ENCODE measurements around the gene ING3. TPM values are rescaled to one million over a fixed set of nuclear protein-coding genes. Genes with fewer than 3 reads are reported as not detected.
"Not testable (repeated sequence)": the region's sequence is repeated elsewhere in the genome, so short reads cannot be mapped to it uniquely, and the experiment has no call there.

Gene ING3
- total and polyA plus RNA-seq, 2 donors (not counting 3 experiments of a cell fraction or from before 2014, with no cell fraction given) = 8.7 to 19.6 TPM

- Histone ChIP-seq H3K79me2 (ENCODE audit: control insufficient read depth, insufficient read depth, low read length) (no peaks in the 10 kb centered on the region), H3K4me2 (ENCODE audit: insufficient read depth, low read length) (no peak overlapping the region), H3K9me1 (replicated peaks; ENCODE audit: control insufficient read depth, extremely low read depth, insufficient read depth, low read length) (no peaks in the 10 kb centered on the region), H3K27ac (ENCODE audit: insufficient read depth, low read depth, low read length) (no peak overlapping the region), H2AFZ (ENCODE audit: low read depth, low read length) (no peak overlapping the region), H3K9ac (replicated peaks; ENCODE audit: extremely low read depth, insufficient read depth, low read length) (no peak overlapping the region), H4K20me1 (replicated peaks; ENCODE audit: control insufficient read depth, extremely low read depth, insufficient read depth, low read length) (no peaks in the 10 kb centered on the region), H3K36me3 (ENCODE audit: control insufficient read depth in 2 of 2, extremely low read depth in 1 of 2, insufficient read depth in 2 of 2, low read length in 2 of 2) (no peaks in the 10 kb centered on the region), H3K27me3 (ENCODE audit: control insufficient read depth in 2 of 2, insufficient read depth in 2 of 2, low read length in 2 of 2) (peaks cover 3 to 10% of the 10 kb centered on the region in 2 experiments), H3K9me3 (replicated peaks; ENCODE audit: control insufficient read depth, insufficient read depth, low read length) (no peaks in the 10 kb centered on the region), H3K4me1 (ENCODE audit: control insufficient read depth, extremely low read depth, insufficient read depth, low read length) (no peaks in the 10 kb centered on the region), H3K4me3 (replicated peaks in 1 of 3; ENCODE audit: insufficient read depth in 1 of 3, low read depth in 1 of 3, low read length in 3 of 3) (no peak overlapping the region)
- POLR2A ChIA-PET = no interaction called here
- no TSS peak for BruUV-seq (replicated peaks)
- dilution Hi-C loops (cut with MboI; ENCODE audit: extremely low pct_ligation_motif_present, low sequenced_read_pairs) = no loop called here
- intact Hi-C loops (cut with micrococcal nuclease) = no loop called here
- FAIRE-seq (no peak), DNase-seq (ENCODE audit: low read depth, low spot score) (no peak)
- CTCF ChIA-PET = no interaction called here
- TF ChIP-seq MYC (IDR thresholded peaks at IDR 0.05; ENCODE audit: low read depth, low read length) = no peak
- TF ChIP-seq MAX (IDR thresholded peaks at IDR 0.05; ENCODE audit: insufficient read depth, insufficient read length) = no peak
- TF ChIP-seq EZH2 (IDR thresholded peaks at IDR 0.05; ENCODE audit: borderline replicate concordance, low read depth, low read length, severe bottlenecking) = no peak
- no peak for TF ChIP-seq FOS (IDR thresholded peaks at IDR 0.05; ENCODE audit: borderline replicate concordance, insufficient read depth, low read length)
- no peak for TF ChIP-seq POLR2AphosphoS5 (IDR thresholded peaks at IDR 0.05; ENCODE audit: insufficient read depth, low read depth, low read length)
- TF ChIP-seq JUN (IDR thresholded peaks at IDR 0.05; ENCODE audit: borderline replicate concordance, insufficient read depth, insufficient read length, low read depth) = no peak
- TF ChIP-seq POLR2A (IDR thresholded peaks at IDR 0.05; ENCODE audit: low read depth, low read length) = no peak
- no peak for TF ChIP-seq CTCF (IDR thresholded peaks at IDR 0.05; ENCODE audit: extremely low read depth in 1 of 2, insufficient read depth in 1 of 2, low read depth in 1 of 2, low read length in 2 of 2)
- no peak for TF ChIP-seq GATA2 (IDR thresholded peaks at IDR 0.05; ENCODE audit: insufficient read depth, insufficient read length, low read depth, low read length)
These were observed 53.6 kb downstream of the ING3 start for GRCh38 chr7:121003986-121004685.

GRCh38 chr7:121005058-121005457, 54.5 kb downstream of the ING3 start:
- CTCF ChIA-PET; DNase-seq (ENCODE audit: low read depth, low spot score); BruUV-seq (replicated peaks); POLR2A ChIA-PET; FAIRE-seq; H3K9me1 ChIP-seq (replicated peaks; ENCODE audit: control insufficient read depth, extremely low read depth, insufficient read depth, low read length); intact Hi-C loops (cut with micrococcal nuclease); H4K20me1 ChIP-seq (replicated peaks; ENCODE audit: control insufficient read depth, extremely low read depth, insufficient read depth, low read length); H3K4me1 ChIP-seq (ENCODE audit: control insufficient read depth, extremely low read depth, insufficient read depth, low read length); dilution Hi-C loops (cut with MboI; ENCODE audit: extremely low pct_ligation_motif_present, low sequenced_read_pairs); H3K27ac ChIP-seq (ENCODE audit: insufficient read depth, low read depth, low read length); H3K36me3 ChIP-seq (ENCODE audit: control insufficient read depth in 2 of 2, extremely low read depth in 1 of 2, insufficient read depth in 2 of 2, low read length in 2 of 2); H3K9ac ChIP-seq (replicated peaks; ENCODE audit: extremely low read depth, insufficient read depth, low read length); H3K27me3 ChIP-seq (ENCODE audit: control insufficient read depth in 2 of 2, insufficient read depth in 2 of 2, low read length in 2 of 2); H3K4me2 ChIP-seq (ENCODE audit: insufficient read depth, low read length); H2AFZ ChIP-seq (ENCODE audit: low read depth, low read length); H3K4me3 ChIP-seq (replicated peaks in 1 of 3; ENCODE audit: insufficient read depth in 1 of 3, low read depth in 1 of 3, low read length in 3 of 3); H3K79me2 ChIP-seq (ENCODE audit: control insufficient read depth, insufficient read depth, low read length); H3K9me3 ChIP-seq (replicated peaks; ENCODE audit: control insufficient read depth, insufficient read depth, low read length): not testable (repeated sequence)
